K562 (cell line): ENCODE data around the gene VWA2. TPM values are rescaled to one million over a fixed set of nuclear protein-coding genes. Genes with fewer than 3 reads are reported as not detected.

Experiments used
- ATAC-seq: fragments of 200-7000 bp; cut with Tn5 transposase; 3 replicates; pipeline ENCODE4 v1.9.1; 2020; ENCODE audit warnings: moderate library complexity
- BruUV-seq: library from RNA; stranded (reverse); fragments of 400-500 nt; replicated peaks from 2 replicates; lab custom pipeline; 2021; lab: Mats Ljungman, UMichigan
- CTCF ChIA-PET: fragments of 300-600 bp; formaldehyde crosslinking; extraction: SDS; loops from one replicate; lab custom pipeline; 2021; ENCODE audit warnings: low intra/inter-chr PET ratio; lab: Yijun Ruan, JAX
- POLR2A ChIA-PET: fragments of 300-600, 350-650 bp; sonication (Branson Sonifier 250); formaldehyde crosslinking; extraction: SDS; loops from one replicate; lab custom pipeline; 2021; ENCODE audit warnings: antibody characterized with exemption, inconsistent platforms; lab: Yijun Ruan, JAX
- DNase-seq, 4 experiments: peaks; one replicate each; pipeline versions ENCODE4 v3.0.0 to v3.0.0-alpha.2; 2011 to 2018; ENCODE audit warnings: low spot score in 3 of 4, mixed read lengths in 3 of 4; ENCODE audit errors: extremely low read depth in 1 of 4
- FAIRE-seq: peaks from 2 replicates; lab custom pipeline; 2011; peaks lifted over from hg19 to GRCh38; lab: Jason Lieb, UNC
- H2AFZ ChIP-seq: 2 replicates; pipeline ENCODE4 v1.6.0; 2011; ENCODE audit warnings: low read depth, low read length, control low read depth, inconsistent platforms
- H3K27ac ChIP-seq: fragments of 200-600 bp; 3 replicates; pipeline ENCODE4 v1.8.0; 2011; ENCODE audit warnings: low read depth, mild to moderate bottlenecking, control low read depth, inconsistent platforms, low read length, moderate library complexity, mixed read lengths; ENCODE audit errors: extremely low read depth
- H3K27me3 ChIP-seq, 2 experiments: fragments of 300-600 bp in 1 of 2; 2 replicates in 1 of 2; 3 replicates in 1 of 2; pipeline versions ENCODE4 v1.6.0 to v1.8.0; 2011; ENCODE audit warnings: inconsistent platforms in 2 of 2, low read length in 2 of 2, mild to moderate bottlenecking in 1 of 2, mixed read lengths in 1 of 2, moderate library complexity in 1 of 2; ENCODE audit not compliant: control insufficient read depth in 2 of 2, insufficient read depth in 2 of 2
- H3K36me3 ChIP-seq: fragments of 300-600 bp; 3 replicates; pipeline ENCODE4 v1.8.0; 2011; ENCODE audit warnings: mild to moderate bottlenecking, low read length, inconsistent platforms; ENCODE audit not compliant: control insufficient read depth, insufficient read depth
- H3K4me1 ChIP-seq, 2 experiments: fragments of 200-600 bp in 1 of 2; replicated peaks in 1 of 2; 2 replicates in 1 of 2; 3 replicates in 1 of 2; pipeline versions ENCODE4 v1.5.1 to v1.8.0; 2011; ENCODE audit warnings: inconsistent platforms in 2 of 2, low read length in 2 of 2, mild to moderate bottlenecking in 1 of 2, mixed read lengths in 1 of 2, moderate library complexity in 1 of 2; ENCODE audit not compliant: control insufficient read depth in 2 of 2, insufficient read depth in 2 of 2
- H3K4me2 ChIP-seq: 2 replicates; pipeline ENCODE4 v1.6.1; 2011; ENCODE audit warnings: low read length, control low read depth, inconsistent platforms, mixed read lengths; ENCODE audit not compliant: insufficient read depth
- H3K4me3 ChIP-seq: fragments of 200-600 bp; sonication (generic), shearing (Covaris generic); 2 replicates; pipeline ENCODE4 v1.5.1; 2016; ENCODE audit warnings: control low read depth, inconsistent platforms
- H3K79me2 ChIP-seq: fragments of 200-600 bp; 3 replicates; pipeline ENCODE4 v1.8.0; 2011; ENCODE audit warnings: low read length, inconsistent platforms; ENCODE audit not compliant: control insufficient read depth, insufficient read depth
- H3K9ac ChIP-seq, 2 experiments: 2 replicates each; pipeline versions ENCODE4 v1.6.0 to v1.6.1; 2011; ENCODE audit warnings: low read depth in 2 of 2, low read length in 2 of 2, control low read depth in 1 of 2, inconsistent platforms in 1 of 2, mild to moderate bottlenecking in 1 of 2, mixed read lengths in 1 of 2; ENCODE audit not compliant: insufficient read depth in 1 of 2
- H3K9me1 ChIP-seq: one replicate; pipeline ENCODE4 v1.6.0; 2011; ENCODE audit warnings: inconsistent platforms, mild to moderate bottlenecking, low read length, moderate library complexity; ENCODE audit not compliant: control insufficient read depth, insufficient read depth
- H3K9me3 ChIP-seq: replicated peaks from 2 replicates; pipeline ENCODE4 v1.5.1; 2011; ENCODE audit warnings: low read depth, low read length, inconsistent platforms; ENCODE audit not compliant: control insufficient read depth, insufficient read depth
- H4K20me1 ChIP-seq: replicated peaks from 2 replicates; pipeline ENCODE4 v1.6.1; 2011; ENCODE audit warnings: low read length, inconsistent platforms, mixed read lengths; ENCODE audit not compliant: control insufficient read depth, insufficient read depth
- BRF1 ChIP-seq: IDR thresholded peaks from 3 replicates; pipeline ENCODE4 v1.6.1; 2011; ENCODE audit warnings: borderline replicate concordance, mild to moderate bottlenecking; ENCODE audit not compliant: insufficient read length; ENCODE audit errors: extremely low read depth
- DPF2 ChIP-seq: fragments of 450-650 bp; IDR thresholded peaks from 2 replicates; pipeline ENCODE4 v1.6.1; 2016
- ELF4 ChIP-seq: fragments of 450-650 bp; formaldehyde crosslinking; IDR thresholded peaks from 2 replicates; pipeline ENCODE4 v1.4.0; 2022; ENCODE audit warnings: missing genetic modification characterization
- HNRNPH1 ChIP-seq: fragments of 200-400 bp; formaldehyde crosslinking; optimal IDR thresholded peaks from 2 replicates; pipeline ENCODE3; 2017; ENCODE audit warnings: low read depth, mild to moderate bottlenecking, low read length, moderate library complexity
- RNF2 ChIP-seq: sonication (generic); IDR thresholded peaks from 2 replicates; pipeline ENCODE4 v1.6.1; 2016
- ZBTB5 ChIP-seq: fragments of 450-650 bp; IDR thresholded peaks from 2 replicates; pipeline ENCODE4 v1.6.1; 2017; ENCODE audit warnings: antibody characterized with exemption
- ZNF785 ChIP-seq: fragments of 250-450 bp; sonication (Bioruptor Pico); IDR thresholded peaks from 2 replicates; pipeline ENCODE4 v1.4.0; 2020; ENCODE audit warnings: mild to moderate bottlenecking
- WGBS: fragments of 100-300 bp; shearing (Covaris generic); methylation state at CpG from one replicate; pipeline ENCODE4 v1.1.6; 2016; ENCODE audit warnings: low coverage, mixed read lengths; ENCODE audit not compliant: insufficient coverage; ENCODE audit errors: missing lambda C conversion rate; 5-methylcytosine and 5-hydroxymethylcytosine counted together
- in situ Hi-C: fragments of 300-500 bp; cut with MboI; formaldehyde crosslinking; loops from 4 replicates; pipeline ENCODE4 v1.15.0; 2018; ENCODE audit warnings: inconsistent platforms, mixed read lengths
- intact Hi-C: fragments of 100-400 bp; cut with micrococcal nuclease; formaldehyde crosslinking; loops from 2 replicates; pipeline ENCODE4 v1.14.2; 2022
- polyA plus RNA-seq, 8 experiments: library from polyadenylated mRNA; depleted of rRNA in 4 of 8; stranded (reverse) in 5 of 8; unstranded in 3 of 8; fragments of >200 nt; fragmentation: Nextera tagmentation in 2 of 8; fragmentation: Illumina TruSeq in 1 of 8; extraction: Ambion mirVana in 2 of 8; extraction: Trizol in 1 of 8; gene quantifications; 2 replicates each; pipeline versions ENCODE4 v1.2.1 to v1.2.3, GENCODE V29; 2011 to 2014; ENCODE audit warnings: inconsistent platforms in 1 of 8, missing spikeins in 1 of 8
- total RNA-seq, 7 experiments: library from RNA; depleted of rRNA in 6 of 7; stranded (reverse); fragments of >200 nt in 6 of 7; fragmentation: Illumina TruSeq in 2 of 7; extraction: Trizol in 2 of 7; gene quantifications; 2 replicates each; pipeline versions ENCODE4 v1.2.1 to v1.2.3, GENCODE V29; 2011 to 2021; ENCODE audit warnings: low replicate concordance in 1 of 7

VWA2 gene
- total and polyA plus RNA-seq, 9 of the 15 experiments (the other 6 are each of a cell fraction or from before 2014, with no cell fraction given), result not detected

DNA sequence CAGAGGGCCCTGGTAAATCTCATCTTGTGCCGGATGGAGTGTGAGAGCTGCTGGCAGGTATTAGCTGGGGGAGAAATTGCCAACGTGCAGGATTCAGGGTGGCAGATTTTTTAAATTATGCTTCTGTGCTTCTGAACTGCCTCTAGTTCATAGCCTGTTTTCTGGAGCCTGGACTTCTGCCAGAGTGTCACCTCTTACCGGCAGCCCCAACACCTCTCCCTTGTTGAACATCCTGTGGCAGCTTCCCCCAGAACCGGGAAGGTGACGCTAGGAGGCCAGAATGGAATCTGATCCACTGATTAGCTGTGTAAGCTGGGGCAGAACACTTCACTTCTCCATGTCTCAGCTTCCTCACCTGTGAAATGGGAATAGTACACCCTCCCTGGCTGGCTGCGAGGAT is 5.1 kb downstream of the VWA2 start (continued):
- no peak for TF ChIP-seq ZBTB5
- no peak for TF ChIP-seq BRF1
- no peak for TF ChIP-seq ELF4 (CRISPR knock-in tag)
- TF ChIP-seq RNF2, result no peak
- TF ChIP-seq ZNF785 (CRISPR knock-in tag), result no peak

DNA sequence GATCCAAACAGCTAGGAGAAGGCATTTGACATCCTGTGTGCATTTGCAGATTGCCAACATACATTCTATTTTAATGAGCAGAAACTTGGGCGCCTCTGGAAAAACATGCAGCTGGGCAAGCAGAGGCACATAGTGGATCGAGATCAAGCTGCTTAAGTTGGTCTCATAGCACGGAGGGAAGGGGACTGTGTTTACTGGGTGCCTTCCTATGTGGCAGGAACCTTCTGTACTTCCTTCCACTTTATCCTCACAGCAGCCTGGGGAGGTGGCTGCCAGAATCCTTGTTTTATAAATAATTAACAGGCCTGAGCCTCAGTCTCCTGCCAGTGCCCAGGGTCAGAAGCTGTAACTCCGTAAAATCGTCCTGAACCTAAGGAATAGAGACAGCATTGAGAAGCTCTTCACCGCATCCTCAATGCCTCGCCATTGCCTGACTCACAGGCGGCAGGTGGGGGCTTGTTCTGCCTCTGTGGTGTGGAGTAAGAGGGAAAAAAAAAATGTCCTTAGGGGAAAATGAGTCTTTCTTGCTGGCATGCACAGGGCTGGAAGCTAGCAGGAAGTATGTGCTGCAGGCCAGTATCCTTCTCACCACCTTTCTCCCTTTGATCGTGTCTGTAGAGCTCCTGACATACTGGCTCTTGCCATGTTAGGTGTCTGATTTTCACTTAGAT is 6.2 kb downstream of the VWA2 start:
- DNase-seq, result no peak
- 0% methylated on average over 7 of the region's 9 CpGs for WGBS
- no TSS peak for BruUV-seq
- no peak for TF ChIP-seq DPF2
- no peak for TF ChIP-seq HNRNPH1
- H4K20me1 ChIP-seq, result no peaks in the 10 kb centered on the region
- ChIA-PET POLR2A (interaction anchor here (0.6 to 1.8 kb wide), 2 partner anchors 16 to 70 kb away, joined by 3 to 4 read pairs; no protein-coding TSS in a partner anchor), CTCF (no interaction called here)
- no peaks in the 10 kb centered on the region for H3K9me3 ChIP-seq
- no peak overlapping the region for H3K4me3 ChIP-seq
- H3K9ac ChIP-seq, result no peak overlapping the region
- no peaks in the 10 kb centered on the region for H3K4me1 ChIP-seq
- in situ Hi-C loops, result no loop called here
- H3K27me3 ChIP-seq, result peaks cover 0 to 23% of the 10 kb centered on the region in 2 experiments; a peak in 3 of 5 replicates
- H3K27ac ChIP-seq, result no peak overlapping the region
- ATAC-seq, result no peak
- no peaks in the 10 kb centered on the region for H3K9me1 ChIP-seq
- no peak overlapping the region for H3K4me2 ChIP-seq
- H2AFZ ChIP-seq, result no peak overlapping the region
- FAIRE-seq, result no peak
- no peaks in the 10 kb centered on the region for H3K36me3 ChIP-seq
- intact Hi-C loops, result no loop called here
- no peaks in the 10 kb centered on the region for H3K79me2 ChIP-seq
